Ascending aorta (tissue), 2 donors: ENCODE measurements around the gene GALC. TPM values are rescaled to one million over a fixed set of nuclear protein-coding genes. Genes with fewer than 3 reads are reported as not detected.

Source experiments
- DNase-seq, 2 donors: peaks; one replicate each; pipeline ENCODE4 v3.0.0-alpha.2; 2019; ENCODE audit warnings: low spot score in 2 of 2
- H3K27ac ChIP-seq, 2 donors: fragments of 200-600 bp; sonication (generic); one replicate each; pipeline ENCODE4 v1.5.1; 2016 to 2017; ENCODE audit warnings: mild to moderate bottlenecking in 1 of 2
- H3K27me3 ChIP-seq: fragments of 200-600 bp; sonication (generic); one replicate; pipeline ENCODE4 v1.5.1; 2017
- H3K36me3 ChIP-seq, 2 donors: fragments of 200-600 bp; sonication (generic); one replicate each; pipeline ENCODE4 v1.5.1; 2016
- H3K4me1 ChIP-seq, 2 donors: fragments of 200-600 bp; sonication (generic); one replicate each; pipeline ENCODE4 v1.5.1; 2016 to 2017; ENCODE audit warnings: mild to moderate bottlenecking in 1 of 2
- H3K4me3 ChIP-seq, 2 donors: fragments of 200-600 bp; sonication (generic); one replicate each; pipeline ENCODE4 v1.5.1; 2016 to 2017; ENCODE audit warnings: mild to moderate bottlenecking in 1 of 2
- H3K9me3 ChIP-seq, 2 donors: fragments of 200-600 bp; sonication (generic); one replicate each; pipeline ENCODE4 v1.5.1; 2016
- CTCF ChIP-seq, 3 experiments: fragments of 200-600 bp in 2 of 3; fragments of 450-650 bp in 1 of 3; sonication (generic) in 2 of 3; IDR thresholded peaks; one replicate each; pipeline ENCODE4 v1.5.1; 2016 to 2019; ENCODE audit warnings: antibody characterized with exemption in 3 of 3, mild to moderate bottlenecking in 1 of 3, moderate library complexity in 1 of 3
- intact Hi-C: fragments of 100-400 bp; cut with DNase I; formaldehyde crosslinking; loops from one replicate; pipeline ENCODE4 v1.15.1; 2023
- total RNA-seq: library from RNA; depleted of rRNA; stranded (reverse); fragments of >200 nt; gene quantifications from one replicate; pipeline ENCODE4 v1.1.0, GENCODE V29; 2016

GALC gene
- total RNA-seq, 1 donor from 2014 or later = 31.7 TPM

GRCh38 chr14:87992346-87992717 is 650 bp downstream of the GALC start:
- Histone ChIP-seq H3K27ac (peak overlapping the region; percentile 95 to 96), H3K27me3 (no peaks in the 10 kb centered on the region), H3K9me3 (no peaks in the 10 kb centered on the region), H3K36me3 (no peaks in the 10 kb centered on the region), H3K4me3 (peak overlapping the region; percentile 93 to 95), H3K4me1 (peaks cover 0 to 16% of the 10 kb centered on the region in 2 donors)
- TF ChIP-seq CTCF (IDR thresholded peaks at IDR 0.05) = no peak
- intact Hi-C loops = loop anchor here (2.0 to 5.0 kb wide), 3 partner anchors 394 to 845 kb away; partner anchors contain the start of gene PTPN21
- DNase-seq = peak in 1 of 2 donors; percentile 66

DNA sequence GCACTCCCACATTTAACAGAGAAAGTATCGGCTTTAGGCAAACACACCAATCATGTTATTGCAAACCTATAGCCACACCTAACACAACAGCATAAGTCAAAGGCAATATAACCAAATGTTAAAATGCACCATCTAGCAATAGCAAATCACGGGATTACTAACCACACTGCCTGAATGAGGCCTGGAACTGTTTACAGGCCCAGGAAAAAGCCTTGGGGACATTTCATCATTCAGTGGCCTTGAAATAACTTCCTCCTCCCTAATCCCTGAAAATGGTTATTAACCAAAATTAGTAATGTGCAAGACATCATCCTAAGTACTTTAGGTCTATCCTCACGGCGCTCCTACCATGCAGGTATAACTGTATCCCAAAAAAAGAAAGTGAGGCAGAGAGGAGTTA is 2.3 kb downstream of the GALC start:
- H3K4me3 ChIP-seq = no peak overlapping the region
- H3K27me3 ChIP-seq = no peaks in the 10 kb centered on the region
- peaks cover 0 to 8% of the 10 kb centered on the region in 2 donors for H3K36me3 ChIP-seq
- no peak for TF ChIP-seq CTCF (IDR thresholded peaks at IDR 0.05)
- intact Hi-C loops = loop anchor here (5.0 kb wide), 1 partner anchor 847 kb away; no protein-coding TSS in a partner anchor
- H3K27ac ChIP-seq = no peak overlapping the region
- no peaks in the 10 kb centered on the region for H3K9me3 ChIP-seq
- H3K4me1 ChIP-seq = peaks cover 0 to 16% of the 10 kb centered on the region in 2 donors
- no peak for DNase-seq

GRCh38 chr14:87989956-87990299 is 3.1 kb downstream of the GALC start:
- no peak for DNase-seq
- no peaks in the 10 kb centered on the region for H3K27me3 ChIP-seq
- no peak overlapping the region for H3K27ac ChIP-seq
- peaks cover 0 to 8% of the 10 kb centered on the region in 2 donors for H3K36me3 ChIP-seq
- TF ChIP-seq CTCF (IDR thresholded peaks at IDR 0.05) = no peak
- H3K9me3 ChIP-seq = no peaks in the 10 kb centered on the region
- H3K4me1 ChIP-seq = peaks cover 0 to 16% of the 10 kb centered on the region in 2 donors
- H3K4me3 ChIP-seq = no peak overlapping the region
- intact Hi-C loops = loop anchor here (5.0 kb wide), 1 partner anchor 847 kb away; no protein-coding TSS in a partner anchor

GRCh38 chr14:87989221-87989955 is 3.6 kb downstream of the GALC start:
- no peaks in the 10 kb centered on the region for H3K27me3 ChIP-seq
- intact Hi-C loops = no loop called here

DNA sequence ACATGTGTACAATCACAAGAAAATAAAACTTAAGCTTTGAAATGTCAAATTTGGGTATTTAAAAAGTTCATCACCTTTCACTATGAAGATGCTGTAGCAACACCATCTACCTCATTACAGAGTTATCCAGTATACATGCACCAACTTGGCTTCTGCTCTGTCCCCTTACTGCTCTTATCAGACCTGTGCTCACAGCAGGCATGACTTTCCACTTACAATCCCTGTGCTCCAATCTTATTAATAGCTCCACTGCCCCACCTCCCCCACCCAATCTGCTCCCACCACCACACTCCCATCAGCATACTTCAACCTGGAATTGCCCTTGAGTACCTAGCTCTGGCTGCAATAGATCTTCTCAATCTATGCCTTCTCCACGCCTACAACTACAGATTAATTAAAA is 13.3 kb downstream of the GALC start:
- no peak for TF ChIP-seq CTCF (IDR thresholded peaks at IDR 0.05)
- no peak for DNase-seq
- Histone ChIP-seq H3K27ac (no peak overlapping the region), H3K4me3 (no peak overlapping the region), H3K4me1 (no peaks in the 10 kb centered on the region), H3K9me3 (no peaks in the 10 kb centered on the region), H3K36me3 (peaks cover 7 to 38% of the 10 kb centered on the region in 2 donors), H3K27me3 (no peaks in the 10 kb centered on the region)
- intact Hi-C loops = no loop called here

More at GRCh38 chr14:87989221-87989955, 3.6 kb downstream of the GALC start:
- Histone ChIP-seq H3K4me1 (peaks cover 0 to 16% of the 10 kb centered on the region in 2 donors), H3K9me3 (no peaks in the 10 kb centered on the region), H3K4me3 (no peak overlapping the region), H3K27ac (no peak overlapping the region), H3K36me3 (peaks cover 0 to 8% of the 10 kb centered on the region in 2 donors)
- DNase-seq = no peak
- TF ChIP-seq CTCF (IDR thresholded peaks at IDR 0.05) = no peak
